GM19025 (cell line): ENCODE results near the gene SLC7A4.
"Not testable (repeated sequence)": the region's sequence is repeated elsewhere in the genome, so short reads cannot be mapped to it uniquely, and the experiment has no call there.

Experiments used
- ATAC-seq: cut with Tn5 transposase; IDR thresholded peaks from one replicate; pipeline ENCODE4 v1.9.1; 2021; ENCODE audit warnings: mild to moderate bottlenecking, low read depth, moderate library complexity; ENCODE audit not compliant: unreplicated experiment

SLC7A4 gene

DNA sequence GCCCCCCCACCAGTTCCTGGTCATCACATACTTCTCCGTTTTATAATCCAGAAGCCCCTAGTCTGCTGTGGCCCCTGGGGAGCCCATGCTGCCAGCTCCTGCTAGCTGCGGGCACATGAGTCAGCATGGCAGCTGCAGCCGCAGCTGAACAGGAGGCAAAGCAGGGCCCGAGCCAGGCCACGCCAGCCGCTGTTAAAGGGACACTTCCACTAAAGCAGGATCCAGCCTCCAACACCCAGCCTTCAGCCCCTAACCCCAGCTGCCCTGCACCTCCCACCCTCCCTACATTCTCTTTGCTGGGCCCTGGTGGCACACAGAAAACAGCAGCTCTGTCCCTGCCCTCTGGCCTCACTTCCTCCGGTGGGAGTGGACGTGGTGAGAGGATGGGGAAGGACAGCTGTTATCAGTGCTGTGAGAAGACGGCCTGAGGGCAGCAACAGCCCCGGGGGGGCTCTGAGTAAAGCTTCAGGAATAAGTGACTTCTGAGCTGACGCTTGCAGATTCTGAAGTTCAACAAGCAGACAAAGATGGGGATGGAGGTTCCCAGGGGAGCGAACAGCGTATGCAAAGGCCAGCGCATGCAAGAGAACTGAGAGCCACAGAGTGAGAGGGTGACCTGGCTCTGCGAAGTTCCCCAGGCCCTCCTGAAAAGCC lies 12.7 kb upstream of the SLC7A4 start:
- no peak for ATAC-seq

DNA sequence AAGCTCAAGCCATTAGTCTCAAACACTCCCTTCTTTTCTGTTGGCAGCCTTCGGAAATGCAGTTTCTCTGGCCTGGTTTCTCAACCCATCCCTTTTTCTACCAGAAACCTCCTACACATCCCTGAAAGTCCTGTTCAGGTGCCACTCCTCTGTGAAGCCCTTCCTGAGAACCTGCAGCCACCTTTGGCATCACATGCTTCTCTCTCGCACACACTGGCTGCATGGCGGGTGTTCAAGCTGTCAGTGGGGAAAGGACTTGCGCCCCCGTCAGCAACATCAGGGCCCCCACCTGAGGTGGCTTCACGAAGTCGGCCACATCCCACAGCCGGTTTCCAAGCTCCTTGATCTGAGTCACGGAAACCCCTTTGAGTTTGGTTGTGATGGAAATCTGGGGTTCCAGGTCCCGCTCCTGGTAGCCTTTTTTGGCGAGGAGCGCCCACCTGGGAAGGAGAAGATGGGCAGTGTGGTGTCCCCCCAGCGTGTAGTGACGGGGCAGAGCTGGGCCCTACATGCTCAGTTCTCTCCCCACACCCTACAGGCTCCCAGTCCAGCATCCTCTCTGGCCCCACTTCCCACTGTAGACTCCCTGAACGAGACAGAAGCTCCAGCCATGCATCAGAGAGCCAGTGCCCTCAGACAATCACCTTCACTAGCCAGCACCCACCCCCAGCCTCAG lies 11.6 kb upstream of the SLC7A4 start:
- no peak for ATAC-seq

DNA sequence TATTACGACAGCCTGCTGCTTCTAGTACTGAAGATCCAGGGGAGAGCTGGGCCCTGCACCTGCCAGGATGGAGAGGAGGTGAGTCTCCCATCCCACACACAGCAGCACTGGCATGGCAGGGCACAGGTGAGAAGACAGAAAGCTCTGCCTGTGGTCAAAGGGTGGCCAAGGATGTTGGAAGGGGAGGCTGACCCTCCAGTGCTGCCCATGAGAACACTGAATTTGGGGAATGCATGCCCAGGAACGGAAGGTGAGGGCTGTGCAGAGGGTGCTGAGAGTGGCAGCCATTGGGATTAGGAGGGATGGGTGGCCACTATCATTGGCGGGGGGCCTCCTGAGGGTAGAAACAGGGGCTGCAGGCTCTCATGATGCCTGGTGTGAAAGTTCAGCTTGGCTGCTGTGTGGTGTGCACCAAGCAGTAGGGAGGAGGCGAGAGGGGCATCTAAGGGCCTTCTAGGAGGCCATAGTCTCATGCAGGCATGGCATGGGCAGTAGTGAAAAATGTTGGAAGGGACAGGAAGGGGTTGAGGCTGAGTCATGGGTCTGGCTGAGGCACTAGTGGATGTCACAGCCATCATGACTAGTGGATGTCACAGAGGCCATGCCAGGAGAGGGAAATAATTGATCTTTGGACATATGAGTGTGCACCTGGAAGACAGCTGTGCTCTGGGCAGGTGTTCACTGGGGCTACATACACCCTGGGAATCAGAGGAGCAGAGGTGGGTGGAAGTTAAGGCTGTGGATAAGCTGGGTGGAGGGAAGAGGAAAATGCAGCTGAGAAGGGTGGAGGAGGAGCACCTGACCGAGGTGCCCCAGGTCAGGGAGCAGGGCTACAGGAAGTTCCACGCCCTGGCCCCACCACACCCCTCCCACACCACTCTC lies 10.9 kb upstream of the SLC7A4 start:
- no peak for ATAC-seq

DNA sequence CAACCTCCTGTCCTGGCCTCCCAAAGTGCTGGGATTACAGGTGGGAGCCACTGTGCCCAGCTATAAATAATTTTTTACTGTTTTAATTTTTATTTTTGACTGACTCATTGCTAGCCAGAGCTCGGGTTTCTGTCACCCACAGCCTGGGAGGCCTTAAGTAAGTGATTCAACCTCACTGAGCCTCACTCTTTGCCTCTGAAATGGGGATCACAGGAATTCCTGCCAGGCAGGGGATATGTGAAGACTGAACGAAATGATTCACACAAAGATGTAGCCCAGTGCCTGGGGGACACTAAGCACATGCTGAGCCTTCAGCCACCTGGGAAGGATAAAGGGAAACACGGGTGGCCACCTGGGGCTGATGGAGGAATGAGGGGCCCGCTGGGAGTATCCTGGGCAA lies 9.6 kb upstream of the SLC7A4 start:
- no peak for ATAC-seq

DNA sequence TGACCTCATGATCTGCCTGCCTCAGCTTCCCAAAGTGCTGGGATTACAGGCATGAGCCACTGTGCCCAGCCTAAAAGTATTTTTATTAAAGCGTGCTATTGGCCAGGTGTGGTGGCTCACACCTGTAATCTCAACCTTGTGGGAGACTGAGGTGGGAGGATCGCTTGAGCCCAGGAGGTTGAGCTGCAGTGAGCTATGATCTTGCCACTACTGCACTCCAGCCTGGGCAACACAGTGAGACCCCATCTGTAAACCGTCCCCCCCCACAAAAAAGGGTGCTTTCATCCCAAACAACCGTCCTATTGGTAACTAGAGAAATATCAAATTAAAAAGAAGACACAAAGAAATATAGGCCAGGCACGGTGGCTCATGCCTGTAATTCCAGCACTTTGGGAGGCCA lies 6.8 kb upstream of the SLC7A4 start:
- ATAC-seq: not testable (repeated sequence)

DNA sequence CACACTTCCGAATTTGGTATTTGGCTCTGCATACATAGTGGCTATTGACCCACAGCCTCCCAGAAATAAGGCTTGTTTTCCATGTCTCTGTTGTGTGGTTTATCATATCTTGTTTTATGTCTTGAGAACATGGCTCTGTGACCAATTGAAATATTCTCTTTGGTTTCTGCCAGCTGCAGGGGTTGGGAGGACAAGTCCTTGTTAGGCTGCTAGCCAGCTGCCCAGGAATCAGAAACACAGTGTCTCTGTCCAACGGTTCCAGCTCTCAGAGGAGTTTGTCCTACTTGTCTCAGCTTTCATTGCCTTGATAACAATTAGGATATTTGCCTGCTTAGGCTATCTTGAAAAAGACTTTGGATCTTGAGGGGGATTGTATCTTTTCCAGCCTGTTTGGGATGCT lies 6.0 kb upstream of the SLC7A4 start:
- ATAC-seq: no peak

DNA sequence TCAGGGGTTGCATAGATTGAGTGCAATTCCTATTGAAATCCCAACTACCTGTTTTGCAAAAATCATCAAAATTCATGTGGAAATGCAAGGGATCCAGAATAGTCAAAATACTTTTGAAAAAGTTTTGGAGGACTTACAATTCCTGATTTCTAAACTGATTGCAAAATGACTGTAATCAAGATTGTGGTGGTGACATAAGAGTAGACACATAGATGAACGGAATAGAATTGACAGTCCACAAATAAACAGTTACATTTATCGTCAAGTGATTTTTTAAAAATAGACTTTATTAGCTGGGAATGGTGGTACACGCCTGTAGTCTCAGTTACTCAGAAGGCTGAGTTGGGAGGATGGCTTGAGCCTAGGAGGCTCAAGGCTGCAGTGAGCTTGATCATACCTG lies 2.6 kb upstream of the SLC7A4 start:
- ATAC-seq: no peak

DNA sequence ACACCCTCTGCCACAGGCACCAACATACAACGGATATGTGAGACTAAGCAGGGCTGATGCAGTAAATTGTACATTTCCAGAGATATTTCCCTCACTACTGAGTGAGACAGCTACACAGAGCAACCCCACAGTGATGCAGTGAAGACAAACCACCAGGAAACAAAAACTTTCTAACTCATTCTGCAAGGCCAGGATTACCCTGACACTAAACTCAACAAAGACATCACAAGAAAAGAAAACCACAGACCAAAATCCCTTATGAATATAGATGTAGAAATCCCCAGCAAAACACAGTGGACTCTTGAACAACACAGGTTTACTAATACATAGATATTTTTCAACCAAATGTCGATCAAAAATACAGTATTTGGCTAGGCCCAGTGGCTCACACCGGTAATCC lies 1.5 kb upstream of the SLC7A4 start:
- no peak for ATAC-seq

DNA sequence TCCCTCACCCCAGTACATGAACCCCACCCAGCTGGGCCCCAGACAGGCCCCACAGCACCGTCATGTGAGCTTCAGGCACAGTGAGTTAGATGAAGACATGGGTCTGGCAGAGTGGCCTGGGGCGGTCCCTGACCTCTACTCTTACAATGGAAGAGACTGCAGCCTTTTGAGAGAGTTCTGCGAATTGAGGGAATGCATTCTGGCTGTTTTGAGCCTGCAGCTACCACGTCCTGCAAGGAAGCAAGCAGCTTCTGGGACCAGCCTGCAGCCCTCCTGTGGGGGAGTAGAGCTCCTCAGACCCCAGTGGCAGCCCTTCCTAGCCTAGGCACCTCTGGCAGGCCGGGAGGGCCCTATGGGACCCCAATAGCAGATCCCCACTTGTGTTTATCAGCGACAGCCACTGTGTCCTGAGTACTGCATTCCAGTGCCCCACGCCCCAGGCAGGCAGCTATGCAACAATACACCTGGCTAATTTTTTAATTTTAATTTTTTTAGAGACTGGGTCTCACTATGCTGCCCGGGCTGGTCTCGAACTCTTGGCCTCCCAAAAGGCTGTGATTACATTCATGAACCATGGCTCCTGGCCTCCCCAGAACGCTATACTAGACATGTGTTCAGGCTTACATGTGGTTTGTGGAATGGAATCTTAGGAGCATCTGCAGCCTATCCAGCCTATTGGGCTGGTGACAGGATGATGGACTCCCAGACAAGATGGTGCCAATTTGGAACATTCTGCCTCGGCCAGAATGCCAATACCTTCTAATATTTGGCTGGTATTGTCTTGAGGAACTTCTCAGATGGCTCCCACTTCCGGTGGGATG lies 717 bp upstream of the SLC7A4 start:
- no peak for ATAC-seq

DNA sequence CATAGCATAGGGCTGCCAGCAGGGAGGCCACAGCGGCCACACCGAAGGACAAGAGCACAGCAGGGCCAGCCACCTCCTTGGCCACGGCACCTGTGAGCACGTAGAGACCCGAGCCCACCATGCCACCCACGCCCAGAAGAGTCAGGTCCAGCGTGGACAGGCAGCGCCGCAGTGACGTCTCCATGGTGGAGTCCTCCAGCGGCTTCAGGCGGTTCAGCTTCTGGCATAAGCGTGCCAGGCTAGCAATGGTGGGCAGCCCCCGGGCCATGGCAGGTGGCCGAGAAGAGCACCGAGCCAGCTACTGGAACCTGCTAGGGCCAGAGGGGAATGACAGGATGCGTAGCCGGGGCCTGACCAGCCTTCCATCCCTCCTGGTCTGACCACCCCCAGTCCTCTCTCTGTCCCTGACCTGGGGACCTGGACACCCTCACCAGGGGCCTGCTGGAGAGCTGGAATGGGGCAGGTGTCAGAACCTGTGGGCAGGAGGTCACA lies 770 bp downstream of the SLC7A4 start:
- ATAC-seq: no peak

DNA sequence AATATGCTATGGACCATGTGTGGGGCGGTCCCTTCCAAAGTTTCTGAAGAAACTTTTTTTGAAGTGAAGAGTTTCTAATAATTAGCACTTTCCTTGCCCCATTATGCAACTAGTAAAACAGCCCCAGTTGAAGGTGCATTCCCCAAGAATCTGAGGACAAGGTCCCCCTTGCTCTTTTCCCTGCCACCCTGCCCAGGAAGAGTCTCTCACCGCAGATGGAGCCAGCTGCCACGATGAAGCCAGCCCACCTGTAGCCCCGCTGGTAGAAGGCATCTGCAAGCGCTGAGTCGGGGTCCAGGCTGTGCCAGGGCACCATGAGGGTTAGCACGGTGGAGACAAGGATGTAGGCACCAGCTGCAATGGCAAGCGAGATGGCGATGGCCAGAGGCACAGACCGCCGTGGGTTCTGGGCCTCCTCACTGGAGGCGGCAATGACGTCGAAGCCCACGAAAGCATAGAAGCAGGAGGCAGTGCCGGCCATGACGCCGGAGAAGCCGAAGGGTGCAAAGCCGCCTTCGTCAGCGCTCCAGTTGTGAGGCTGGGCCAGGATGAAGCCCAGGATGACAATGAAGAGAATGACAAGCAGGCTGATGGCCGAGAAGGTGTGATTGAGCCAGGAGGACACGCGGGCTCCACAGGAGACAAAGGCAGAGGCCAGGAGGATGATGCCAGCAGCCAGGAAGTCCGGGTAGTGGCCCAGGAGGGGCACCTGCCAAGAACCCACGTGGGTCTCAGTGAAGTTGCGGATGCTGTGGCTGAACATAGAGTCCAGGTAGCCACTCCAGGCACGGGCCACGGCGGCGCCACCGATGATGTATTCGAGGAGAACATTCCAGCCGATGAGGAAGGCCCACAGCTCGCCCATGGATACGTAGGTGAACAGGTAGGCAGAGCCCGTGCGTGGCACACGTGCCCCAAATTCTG lies 1.5 kb downstream of the SLC7A4 start:
- ATAC-seq: no peak

DNA sequence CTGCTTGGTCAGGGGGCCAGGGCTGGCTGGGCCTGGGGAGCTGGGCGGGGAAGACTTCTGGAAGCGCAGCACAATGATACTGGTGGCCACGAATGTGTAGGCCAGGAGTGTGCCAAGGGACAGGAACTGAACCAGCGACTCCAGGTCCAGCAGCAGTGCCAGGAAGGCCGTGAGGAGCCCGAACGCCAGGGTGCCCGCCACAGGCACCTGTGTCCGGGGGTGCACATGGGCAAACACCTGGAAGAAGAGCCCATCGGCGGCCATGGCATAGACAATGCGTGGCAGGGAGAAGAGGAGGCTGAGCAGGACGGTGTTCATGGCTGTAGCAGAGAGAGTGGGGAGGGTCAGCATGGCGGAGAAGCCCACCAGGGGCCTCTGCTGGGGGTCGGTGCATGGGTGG lies 2.3 kb downstream of the SLC7A4 start:
- no peak for ATAC-seq

DNA sequence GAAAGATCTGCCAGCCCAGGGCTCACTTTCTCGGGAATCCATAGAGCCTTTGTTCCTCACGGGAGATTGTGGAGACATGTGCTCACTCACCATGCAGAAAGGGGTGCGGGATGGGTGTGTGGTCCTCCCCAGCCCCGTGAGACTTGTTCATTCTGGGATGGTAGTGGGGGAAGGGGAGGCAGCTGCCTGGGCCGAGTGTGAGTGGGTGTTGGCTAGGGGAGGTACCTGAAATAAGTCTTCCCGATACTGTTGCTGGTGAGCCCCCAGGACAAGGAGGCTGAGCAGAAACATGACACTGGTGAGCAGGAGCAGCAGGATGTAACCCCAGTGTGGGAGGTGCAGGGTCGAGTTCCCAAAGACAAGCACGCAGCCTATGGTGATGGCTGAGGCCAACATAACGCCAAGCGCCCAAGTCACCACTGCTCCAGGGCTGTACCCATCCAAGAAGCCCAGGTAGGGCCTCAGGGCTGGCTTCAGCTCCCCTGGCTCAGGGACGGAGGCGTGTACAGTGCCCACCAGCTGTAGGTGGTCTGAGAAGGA lies 2.8 kb downstream of the SLC7A4 start:
- no peak for ATAC-seq

DNA sequence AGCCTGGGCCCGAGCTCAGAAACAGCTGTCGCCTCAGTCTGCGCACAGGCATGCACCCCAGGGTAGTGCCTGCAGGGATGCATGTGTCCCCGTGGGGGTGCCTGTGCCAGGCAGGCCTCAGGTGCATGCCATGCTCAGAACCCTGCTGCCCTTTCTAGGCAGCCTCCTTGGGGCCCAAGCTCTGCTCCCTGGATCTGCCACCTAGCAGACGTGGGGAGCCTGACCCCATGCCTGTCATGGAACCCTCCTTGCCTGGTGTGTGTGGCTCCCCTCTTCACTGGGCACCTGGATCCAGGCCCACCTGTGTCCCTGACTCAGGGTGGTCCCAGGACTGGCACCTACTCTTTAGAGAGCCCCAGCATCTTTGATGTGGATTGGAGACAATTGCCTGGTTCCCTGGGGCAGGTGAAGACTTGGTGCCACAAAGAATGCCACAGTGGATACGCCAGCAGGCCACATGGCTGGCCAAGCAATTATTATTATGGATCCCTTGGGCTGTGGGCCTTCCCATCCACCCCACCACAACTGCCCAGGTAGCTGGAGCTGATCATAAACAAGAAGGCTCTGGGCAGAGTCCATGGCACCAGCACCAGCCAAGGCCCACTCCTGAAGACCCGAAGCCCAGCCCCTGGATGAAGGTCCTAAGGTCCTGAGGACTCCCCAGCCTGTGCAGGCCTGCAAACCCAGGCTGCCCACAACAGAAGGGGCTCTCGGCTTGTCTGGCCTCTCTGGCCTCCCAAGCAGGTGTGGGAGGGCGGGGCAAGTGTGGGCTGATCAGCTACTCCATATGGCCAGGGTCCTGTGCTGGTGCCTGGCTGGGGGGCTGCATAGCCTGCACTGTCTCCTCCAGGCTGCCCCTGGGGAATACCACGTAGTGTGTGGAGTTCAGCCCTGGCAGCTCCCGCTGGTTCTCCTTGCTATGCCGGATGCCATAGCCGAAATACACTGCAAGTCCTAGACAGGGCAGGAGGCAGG lies 3.8 kb downstream of the SLC7A4 start:
- ATAC-seq: no peak

DNA sequence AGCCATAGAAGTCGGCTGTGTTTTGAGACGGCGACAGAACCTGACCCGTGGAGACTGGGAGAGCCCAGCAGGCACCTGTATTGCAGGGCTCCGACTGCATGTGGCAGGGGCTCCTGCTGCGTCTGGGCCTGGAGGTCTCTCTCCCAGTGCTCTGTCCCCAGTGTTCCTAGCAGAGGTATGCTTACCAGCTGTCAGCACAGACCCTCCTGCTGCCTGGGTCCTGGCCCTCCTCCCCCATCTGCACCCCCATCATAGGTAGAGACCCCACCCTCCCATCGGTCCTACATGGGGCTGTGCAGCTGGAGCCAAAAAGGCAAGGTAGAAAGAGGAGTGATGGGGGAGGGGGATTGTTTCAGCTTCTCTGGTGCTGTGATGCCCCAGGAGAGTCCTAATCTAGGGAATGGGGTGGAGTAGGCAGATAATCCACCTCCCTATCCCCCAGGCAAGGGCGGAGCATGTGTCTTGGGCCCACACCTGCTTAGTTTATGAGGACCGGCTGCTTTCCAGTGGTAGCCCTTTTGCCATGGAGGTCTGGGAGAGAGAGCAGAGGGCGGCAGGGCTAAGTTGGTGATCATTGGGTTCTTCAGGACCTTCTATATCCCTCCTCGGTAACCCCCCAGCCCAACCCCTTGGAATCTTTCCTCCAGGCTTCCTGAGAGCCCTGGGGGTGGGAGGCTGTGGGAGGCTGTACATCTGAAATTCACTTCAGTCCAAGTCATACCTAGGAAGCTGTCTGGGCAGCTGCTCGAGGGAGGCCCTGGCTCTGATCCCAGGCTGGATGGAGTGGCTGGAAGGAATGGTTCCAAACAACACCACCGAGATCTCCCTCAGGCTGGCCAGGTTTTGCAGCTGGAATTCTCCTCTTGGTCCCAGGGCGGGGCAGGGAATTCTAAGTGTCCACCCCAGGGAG lies 5.3 kb downstream of the SLC7A4 start:
- no peak for ATAC-seq

DNA sequence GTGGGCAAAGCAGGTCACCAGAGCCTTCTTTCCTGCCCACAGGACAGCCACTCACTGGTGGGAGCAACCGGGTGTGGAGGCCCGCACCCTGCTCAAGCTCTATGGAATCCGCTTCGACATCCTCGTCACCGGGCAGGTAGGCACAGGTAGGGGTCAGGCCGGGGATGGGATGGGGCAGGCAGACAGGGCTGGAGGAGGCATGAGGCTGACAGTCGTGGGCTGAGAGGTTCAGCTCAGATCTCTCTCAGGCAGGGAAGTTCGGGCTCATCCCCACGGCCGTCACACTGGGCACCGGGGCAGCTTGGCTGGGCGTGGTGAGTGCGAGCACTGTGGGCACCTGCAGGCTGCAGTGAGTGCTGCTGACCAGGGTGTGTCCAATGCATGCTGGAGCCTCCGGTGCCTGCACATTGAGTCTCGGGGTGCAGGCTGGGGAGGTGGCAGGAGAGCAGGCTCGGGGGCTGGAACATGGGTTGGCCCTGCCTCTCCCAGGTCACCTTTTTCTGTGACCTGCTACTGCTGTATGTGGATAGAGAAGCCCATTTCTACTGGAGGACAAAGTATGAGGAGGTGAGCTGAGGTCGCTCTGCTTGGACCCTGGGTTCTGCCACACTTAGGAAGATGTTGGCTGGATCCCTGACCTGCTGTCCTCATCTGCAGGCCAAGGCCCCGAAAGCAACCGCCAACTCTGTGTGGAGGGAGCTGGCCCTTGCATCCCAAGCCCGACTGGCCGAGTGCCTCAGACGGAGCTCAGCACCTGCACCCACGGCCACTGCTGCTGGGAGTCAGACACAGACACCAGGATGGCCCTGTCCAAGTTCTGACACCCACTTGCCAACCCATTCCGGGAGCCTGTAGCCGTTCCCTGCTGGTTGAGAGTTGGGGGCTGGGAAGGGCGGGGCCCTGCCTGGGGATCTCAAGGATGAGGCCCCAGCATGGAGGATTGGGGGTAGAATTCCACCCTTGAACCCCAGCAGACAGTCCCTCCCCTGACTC lies 6.3 kb downstream of the SLC7A4 start:
- ATAC-seq: no peak
